K562 (cell line): ENCODE results near the gene UGT8. TPM values are rescaled to one million over a fixed set of nuclear protein-coding genes. Genes with fewer than 3 reads are reported as not detected.

Experiments
- ATAC-seq: fragments of 200-7000 bp; cut with Tn5 transposase; 3 replicates; pipeline ENCODE4 v1.9.1; 2020; ENCODE audit warnings: moderate library complexity
- BruUV-seq: library from RNA; stranded (reverse); fragments of 400-500 nt; replicated peaks from 2 replicates; lab custom pipeline; 2021; lab: Mats Ljungman, UMichigan
- CTCF ChIA-PET: fragments of 300-600 bp; formaldehyde crosslinking; extraction: SDS; loops from one replicate; lab custom pipeline; 2021; ENCODE audit warnings: low intra/inter-chr PET ratio; lab: Yijun Ruan, JAX
- POLR2A ChIA-PET: fragments of 300-600, 350-650 bp; sonication (Branson Sonifier 250); formaldehyde crosslinking; extraction: SDS; loops from one replicate; lab custom pipeline; 2021; ENCODE audit warnings: antibody characterized with exemption, inconsistent platforms; lab: Yijun Ruan, JAX
- DNase-seq, 4 experiments: peaks; one replicate each; pipeline versions ENCODE4 v3.0.0 to v3.0.0-alpha.2; 2011 to 2018; ENCODE audit warnings: low spot score in 3 of 4, mixed read lengths in 3 of 4; ENCODE audit errors: extremely low read depth in 1 of 4
- FAIRE-seq: peaks from 2 replicates; lab custom pipeline; 2011; peaks lifted over from hg19 to GRCh38; lab: Jason Lieb, UNC
- H2AFZ ChIP-seq: 2 replicates; pipeline ENCODE4 v1.6.0; 2011; ENCODE audit warnings: low read depth, low read length, control low read depth, inconsistent platforms
- H3K27ac ChIP-seq: fragments of 200-600 bp; 3 replicates; pipeline ENCODE4 v1.8.0; 2011; ENCODE audit warnings: low read depth, mild to moderate bottlenecking, control low read depth, inconsistent platforms, low read length, moderate library complexity, mixed read lengths; ENCODE audit errors: extremely low read depth
- H3K27me3 ChIP-seq, 2 experiments: fragments of 300-600 bp in 1 of 2; 2 replicates in 1 of 2; 3 replicates in 1 of 2; pipeline versions ENCODE4 v1.6.0 to v1.8.0; 2011; ENCODE audit warnings: inconsistent platforms in 2 of 2, low read length in 2 of 2, mild to moderate bottlenecking in 1 of 2, mixed read lengths in 1 of 2, moderate library complexity in 1 of 2; ENCODE audit not compliant: control insufficient read depth in 2 of 2, insufficient read depth in 2 of 2
- H3K36me3 ChIP-seq: fragments of 300-600 bp; 3 replicates; pipeline ENCODE4 v1.8.0; 2011; ENCODE audit warnings: mild to moderate bottlenecking, low read length, inconsistent platforms; ENCODE audit not compliant: control insufficient read depth, insufficient read depth
- H3K4me1 ChIP-seq, 2 experiments: fragments of 200-600 bp in 1 of 2; replicated peaks in 1 of 2; 2 replicates in 1 of 2; 3 replicates in 1 of 2; pipeline versions ENCODE4 v1.5.1 to v1.8.0; 2011; ENCODE audit warnings: inconsistent platforms in 2 of 2, low read length in 2 of 2, mild to moderate bottlenecking in 1 of 2, mixed read lengths in 1 of 2, moderate library complexity in 1 of 2; ENCODE audit not compliant: control insufficient read depth in 2 of 2, insufficient read depth in 2 of 2
- H3K4me2 ChIP-seq: 2 replicates; pipeline ENCODE4 v1.6.1; 2011; ENCODE audit warnings: low read length, control low read depth, inconsistent platforms, mixed read lengths; ENCODE audit not compliant: insufficient read depth
- H3K4me3 ChIP-seq: fragments of 200-600 bp; sonication (generic), shearing (Covaris generic); 2 replicates; pipeline ENCODE4 v1.5.1; 2016; ENCODE audit warnings: control low read depth, inconsistent platforms
- H3K79me2 ChIP-seq: fragments of 200-600 bp; 3 replicates; pipeline ENCODE4 v1.8.0; 2011; ENCODE audit warnings: low read length, inconsistent platforms; ENCODE audit not compliant: control insufficient read depth, insufficient read depth
- H3K9ac ChIP-seq, 2 experiments: 2 replicates each; pipeline versions ENCODE4 v1.6.0 to v1.6.1; 2011; ENCODE audit warnings: low read depth in 2 of 2, low read length in 2 of 2, control low read depth in 1 of 2, inconsistent platforms in 1 of 2, mild to moderate bottlenecking in 1 of 2, mixed read lengths in 1 of 2; ENCODE audit not compliant: insufficient read depth in 1 of 2
- H3K9me1 ChIP-seq: one replicate; pipeline ENCODE4 v1.6.0; 2011; ENCODE audit warnings: inconsistent platforms, mild to moderate bottlenecking, low read length, moderate library complexity; ENCODE audit not compliant: control insufficient read depth, insufficient read depth
- H3K9me3 ChIP-seq: replicated peaks from 2 replicates; pipeline ENCODE4 v1.5.1; 2011; ENCODE audit warnings: low read depth, low read length, inconsistent platforms; ENCODE audit not compliant: control insufficient read depth, insufficient read depth
- H4K20me1 ChIP-seq: replicated peaks from 2 replicates; pipeline ENCODE4 v1.6.1; 2011; ENCODE audit warnings: low read length, inconsistent platforms, mixed read lengths; ENCODE audit not compliant: control insufficient read depth, insufficient read depth
- CEBPB ChIP-seq: fragments of 450-650 bp; IDR thresholded peaks from 2 replicates; pipeline ENCODE4 v1.6.1; 2016; ENCODE audit warnings: missing genetic modification characterization, missing compliant biosample characterization
- CEBPG ChIP-seq, 3 experiments: fragments of 200-800 bp in 1 of 3; sonication (Bioruptor generic) in 1 of 3; sonication (generic) in 1 of 3; formaldehyde crosslinking in 1 of 3; IDR thresholded peaks in 2 of 3; conservative IDR thresholded peaks in 1 of 3; 2 replicates each; pipeline versions ENCODE4 v1.6.1 to v1.8.0; 2016 to 2022; ENCODE audit warnings: missing compliant biosample characterization in 2 of 3, missing genetic modification characterization in 2 of 3, mild to moderate bottlenecking in 1 of 3, missing genetic modification reagents in 1 of 3
- DDX20 ChIP-seq: fragments of 450-650 bp; IDR thresholded peaks from 2 replicates; pipeline ENCODE4 v1.6.1; 2016; ENCODE audit warnings: missing genetic modification characterization, low read depth, mild to moderate bottlenecking, missing compliant biosample characterization, moderate library complexity
- DPF2 ChIP-seq: fragments of 450-650 bp; IDR thresholded peaks from 2 replicates; pipeline ENCODE4 v1.6.1; 2016
- ESRRA ChIP-seq: fragments of 450-650 bp; IDR thresholded peaks from 2 replicates; pipeline ENCODE4 v1.6.1; 2014; ENCODE audit warnings: low read depth, mild to moderate bottlenecking, moderate library complexity, borderline replicate concordance
- GMEB1 ChIP-seq: fragments of 250-450 bp; sonication (Bioruptor Pico); IDR thresholded peaks from 2 replicates; pipeline ENCODE4 v1.4.0; 2020; ENCODE audit warnings: mild to moderate bottlenecking
- RFX5 ChIP-seq: IDR thresholded peaks from 2 replicates; pipeline ENCODE4 v1.6.1; 2011; ENCODE audit warnings: low read depth, mild to moderate bottlenecking, improper control_type of control experiment, low read length
- SAFB ChIP-seq: fragments of 200-400 bp; formaldehyde crosslinking; IDR thresholded peaks from 2 replicates; pipeline ENCODE4 v1.6.1; 2017; ENCODE audit warnings: low read depth, low read length, borderline replicate concordance
- THRB ChIP-seq: fragments of 450-650 bp; formaldehyde crosslinking; conservative IDR thresholded peaks from 2 replicates; pipeline ENCODE4 v1.4.0; 2022; ENCODE audit warnings: mild to moderate bottlenecking, missing genetic modification characterization
- TSHZ1 ChIP-seq: fragments of 250-450 bp; sonication (Bioruptor Pico); IDR thresholded peaks from 2 replicates; pipeline ENCODE4 v1.4.0; 2020; ENCODE audit warnings: mild to moderate bottlenecking, moderate library complexity
- ZNF354B ChIP-seq: fragments of 250-450 bp; sonication (Bioruptor Pico); IDR thresholded peaks from 2 replicates; pipeline ENCODE4 v1.4.0; 2020
- WGBS: fragments of 100-300 bp; shearing (Covaris generic); methylation state at CpG from one replicate; pipeline ENCODE4 v1.1.6; 2016; ENCODE audit warnings: low coverage, mixed read lengths; ENCODE audit not compliant: insufficient coverage; ENCODE audit errors: missing lambda C conversion rate; 5-methylcytosine and 5-hydroxymethylcytosine counted together
- in situ Hi-C: fragments of 300-500 bp; cut with MboI; formaldehyde crosslinking; loops from 4 replicates; pipeline ENCODE4 v1.15.0; 2018; ENCODE audit warnings: inconsistent platforms, mixed read lengths
- intact Hi-C: fragments of 100-400 bp; cut with micrococcal nuclease; formaldehyde crosslinking; loops from 2 replicates; pipeline ENCODE4 v1.14.2; 2022
- polyA plus RNA-seq, 8 experiments: library from polyadenylated mRNA; depleted of rRNA in 4 of 8; stranded (reverse) in 5 of 8; unstranded in 3 of 8; fragments of >200 nt; fragmentation: Nextera tagmentation in 2 of 8; fragmentation: Illumina TruSeq in 1 of 8; extraction: Ambion mirVana in 2 of 8; extraction: Trizol in 1 of 8; gene quantifications; 2 replicates each; pipeline versions ENCODE4 v1.2.1 to v1.2.3, GENCODE V29; 2011 to 2014; ENCODE audit warnings: inconsistent platforms in 1 of 8, missing spikeins in 1 of 8
- total RNA-seq, 7 experiments: library from RNA; depleted of rRNA in 6 of 7; stranded (reverse); fragments of >200 nt in 6 of 7; fragmentation: Illumina TruSeq in 2 of 7; extraction: Trizol in 2 of 7; gene quantifications; 2 replicates each; pipeline versions ENCODE4 v1.2.1 to v1.2.3, GENCODE V29; 2011 to 2021; ENCODE audit warnings: low replicate concordance in 1 of 7

The UGT8 gene
- total and polyA plus RNA-seq, 9 of the 15 experiments (the other 6 are each of a cell fraction or from before 2014, with no cell fraction given): 3.0 to 10.7 (median 6.0) TPM

GRCh38 chr4:114673306-114673705 lies 74.7 kb downstream of the UGT8 start:
- Histone ChIP-seq H3K9me1 (no peaks in the 10 kb centered on the region), H3K36me3 (no peaks in the 10 kb centered on the region), H3K4me2 (no peak overlapping the region), H3K9ac (no peak overlapping the region), H4K20me1 (no peaks in the 10 kb centered on the region), H3K27me3 (no peaks in the 10 kb centered on the region), H3K4me3 (no peak overlapping the region), H3K9me3 (no peaks in the 10 kb centered on the region), H3K27ac (no peak overlapping the region), H3K79me2 (no peaks in the 10 kb centered on the region), H3K4me1 (no peaks in the 10 kb centered on the region), H2AFZ (no peak overlapping the region)
- no peak for DNase-seq
- POLR2A ChIA-PET: no interaction called here
- BruUV-seq: no TSS peak
- TF ChIP-seq RFX5: no peak
- no peak for TF ChIP-seq THRB
- TF ChIP-seq TSHZ1 (CRISPR knock-in tag): no peak
- no peak for TF ChIP-seq SAFB
- no peak for TF ChIP-seq GMEB1 (CRISPR knock-in tag)
- TF ChIP-seq DDX20 (tag): no peak
- no peak for TF ChIP-seq ESRRA
- no peak for TF ChIP-seq DPF2
- TF ChIP-seq CEBPB (tag): no peak
- no peak for TF ChIP-seq ZNF354B (CRISPR knock-in tag)
- TF ChIP-seq CEBPG (CRISPR knock-in tag; IDR thresholded peaks at IDR 0.05): no peak
- no peak for TF ChIP-seq CEBPG (tag; conservative IDR thresholded peaks at IDR 0.05 in 1 of 2, IDR thresholded peaks at IDR 0.05 in 1 of 2)
- CTCF ChIA-PET: no interaction called here
- no peak for ATAC-seq
- in situ Hi-C loops: no loop called here
- FAIRE-seq: no peak
- intact Hi-C loops: no loop called here
- WGBS: 31% methylated on average over 2 of the region's 2 CpGs
